ENCODE measurements around the gene CAMK2G. TPM values are rescaled to one million over a fixed set of nuclear protein-coding genes. Genes with fewer than 3 reads are reported as not detected.
"Not testable (repeated sequence)": the region's sequence is repeated elsewhere in the genome, so short reads cannot be mapped to it uniquely, and the experiment has no call there.

The CAMK2G gene
- total RNA-seq, 1 experiment from 2014 or later = 41.4 TPM

GRCh38 chr10:73898730-73899410, 24.5 kb upstream of the CAMK2G start:
- POLR2A ChIA-PET = interaction anchor here (0.7 to 1.3 kb wide), 2 partner anchors 10 to 20 kb away, joined by 3 read pairs; no protein-coding TSS in a partner anchor
- H3K9me3 ChIP-seq (ENCODE audit: control insufficient read depth, insufficient read depth, low read depth, low read length) = no peaks in the 10 kb centered on the region
- intact Hi-C loops (cut with micrococcal nuclease; ENCODE audit: unreplicated experiment) (no loop called here), in situ Hi-C loops (cut with HindIII; ENCODE audit: low pct_unique_long_range_greater_than_20kb, low sequenced_read_pairs) (no loop called here)
- DNase-seq (ENCODE audit: low read depth, low spot score) = no peak
- no peak for TF ChIP-seq CTCF (IDR thresholded peaks at IDR 0.05)
- CTCF ChIA-PET = interaction anchor here (1.0 kb wide), 2 partner anchors 8 to 42 kb away, joined by 3 to 7 read pairs; no protein-coding TSS in a partner anchor
- H3K27ac ChIP-seq (ENCODE audit: low read length) = peak overlapping the region; percentile 48; the same call in 1 of the 2 replicates
- no peak overlapping the region for H3K4me3 ChIP-seq (ENCODE audit: low read depth in 2 of 2, low read length in 2 of 2)
- BruUV-seq (replicated peaks) = no TSS peak
- peaks cover 3% of the 10 kb centered on the region; the same call in 1 of the 2 replicates for H3K4me1 ChIP-seq (ENCODE audit: control insufficient read depth, insufficient read depth, low read length)
- H3K36me3 ChIP-seq (ENCODE audit: control insufficient read depth, insufficient read depth, low read length) = no peaks in the 10 kb centered on the region
- H3K27me3 ChIP-seq (ENCODE audit: control insufficient read depth, insufficient read depth, low read length) = no peaks in the 10 kb centered on the region
- no peak for ATAC-seq

- TF ChIP-seq REST (IDR thresholded peaks at IDR 0.05; ENCODE audit: insufficient read depth in 1 of 2, low read depth in 2 of 2, low read length in 1 of 2) = no peak
- TF ChIP-seq SIN3A (IDR thresholded peaks at IDR 0.05; ENCODE audit: borderline replicate concordance, insufficient read depth, low read depth, low read length) = no peak
- TF ChIP-seq CTCF (IDR thresholded peaks at IDR 0.05) = no peak
- no peak for TF ChIP-seq TCF7L2 (IDR thresholded peaks at IDR 0.05; ENCODE audit: low read depth, low read length)
- no peak for TF ChIP-seq POLR2AphosphoS5 (IDR thresholded peaks at IDR 0.05; ENCODE audit: low read depth, low read length)
- in situ Hi-C loops (cut with HindIII; ENCODE audit: low pct_unique_long_range_greater_than_20kb, low sequenced_read_pairs) = no loop called here
- DNase-seq (ENCODE audit: low read depth, low spot score) = no peak
- intact Hi-C loops (cut with micrococcal nuclease; ENCODE audit: unreplicated experiment) = no loop called here
- POLR2A ChIA-PET = interaction anchor here (0.7 kb wide), 1 partner anchor 9 kb away, joined by 19 read pairs; no protein-coding TSS in a partner anchor
- H3K27ac ChIP-seq (ENCODE audit: low read length) = no peak overlapping the region
- no peaks in the 10 kb centered on the region for H3K9me3 ChIP-seq (ENCODE audit: control insufficient read depth, insufficient read depth, low read depth, low read length)
- no peaks in the 10 kb centered on the region for H3K27me3 ChIP-seq (ENCODE audit: control insufficient read depth, insufficient read depth, low read length)
- no TSS peak for BruUV-seq (replicated peaks)
- peaks cover 4% of the 10 kb centered on the region for H3K4me1 ChIP-seq (ENCODE audit: control insufficient read depth, insufficient read depth, low read length)
- CTCF ChIA-PET = no interaction called here
- no peak overlapping the region for H3K4me3 ChIP-seq (ENCODE audit: low read depth in 2 of 2, low read length in 2 of 2)
- H3K36me3 ChIP-seq (ENCODE audit: control insufficient read depth, insufficient read depth, low read length) = no peaks in the 10 kb centered on the region
- no peak for ATAC-seq
Measured at GRCh38 chr10:73897693-73898092, 23.3 kb upstream of the CAMK2G start.

- POLR2A ChIA-PET; ATAC-seq; H3K4me3 ChIP-seq (ENCODE audit: low read depth in 2 of 2, low read length in 2 of 2); DNase-seq (ENCODE audit: low read depth, low spot score); H3K36me3 ChIP-seq (ENCODE audit: control insufficient read depth, insufficient read depth, low read length); H3K27me3 ChIP-seq (ENCODE audit: control insufficient read depth, insufficient read depth, low read length); CTCF ChIA-PET; H3K27ac ChIP-seq (ENCODE audit: low read length); intact Hi-C loops (cut with micrococcal nuclease; ENCODE audit: unreplicated experiment); BruUV-seq (replicated peaks); H3K9me3 ChIP-seq (ENCODE audit: control insufficient read depth, insufficient read depth, low read depth, low read length); in situ Hi-C loops (cut with HindIII; ENCODE audit: low pct_unique_long_range_greater_than_20kb, low sequenced_read_pairs): not testable (repeated sequence)
- H3K4me1 ChIP-seq (ENCODE audit: control insufficient read depth, insufficient read depth, low read length) = peaks cover 14% of the 10 kb centered on the region
Measured at GRCh38 chr10:73895381-73895780, 21.0 kb upstream of the CAMK2G start.

Data from Panc1 (cell line).